Measurements from ENCODE around the gene EP300.

Gene EP300

GRCh38 chr22:41157083-41157482, 64.7 kb downstream of the EP300 start:
- no peak for ATAC-seq
- TF ChIP-seq ZNF565 (CRISPR knock-in tag; conservative IDR thresholded peaks at IDR 0.05; ENCODE audit: low read depth) (no peak), ZFP3 (CRISPR knock-in tag; IDR thresholded peaks at IDR 0.05) (no peak), BACH2 (CRISPR knock-in tag; IDR thresholded peaks at IDR 0.05; ENCODE audit: borderline replicate concordance) (no peak)

GRCh38 chr22:41169157-41169556, 76.8 kb downstream of the EP300 start:
- ATAC-seq, result no peak
- TF ChIP-seq TCF4 (CRISPR knock-in tag; IDR thresholded peaks at IDR 0.05; ENCODE audit: borderline replicate concordance), result no peak
- no peak for TF ChIP-seq TSHZ2 (CRISPR knock-in tag; IDR thresholded peaks at IDR 0.05)
- TF ChIP-seq CSRNP3 (CRISPR knock-in tag; IDR thresholded peaks at IDR 0.05), result no peak
- no peak for TF ChIP-seq OSR1 (CRISPR knock-in tag; IDR thresholded peaks at IDR 0.05)
- no peak for TF ChIP-seq ZNF70 (CRISPR knock-in tag; IDR thresholded peaks at IDR 0.05)

GRCh38 chr22:41171996-41172395, 79.6 kb downstream of the EP300 start:
- no peak for TF ChIP-seq GLIS3 (CRISPR knock-in tag; IDR thresholded peaks at IDR 0.05)
- TF ChIP-seq ZNF565 (CRISPR knock-in tag; conservative IDR thresholded peaks at IDR 0.05; ENCODE audit: low read depth), result no peak
- no peak for TF ChIP-seq BACH2 (CRISPR knock-in tag; IDR thresholded peaks at IDR 0.05; ENCODE audit: borderline replicate concordance)
- TF ChIP-seq CSDC2 (CRISPR knock-in tag; IDR thresholded peaks at IDR 0.05), result no peak
- no peak for TF ChIP-seq CSRNP3 (CRISPR knock-in tag; IDR thresholded peaks at IDR 0.05)
- no peak for TF ChIP-seq PATZ1 (CRISPR knock-in tag; IDR thresholded peaks at IDR 0.05; ENCODE audit: borderline replicate concordance)
- TF ChIP-seq ISL1 (CRISPR knock-in tag; IDR thresholded peaks at IDR 0.05), result no peak
- TF ChIP-seq ZC3H10 (CRISPR knock-in tag; IDR thresholded peaks at IDR 0.05), result no peak
- TF ChIP-seq POU6F1 (CRISPR knock-in tag; IDR thresholded peaks at IDR 0.05; ENCODE audit: borderline replicate concordance, low read depth), result no peak
- TF ChIP-seq ESRRG (CRISPR knock-in tag; IDR thresholded peaks at IDR 0.05), result no peak
- TF ChIP-seq CREB5 (CRISPR knock-in tag; IDR thresholded peaks at IDR 0.05; ENCODE audit: low read depth), result no peak
- no peak for ATAC-seq

- no peak for TF ChIP-seq TSHZ2 (CRISPR knock-in tag; IDR thresholded peaks at IDR 0.05)
- no peak for ATAC-seq
These were observed 83.2 kb downstream of the EP300 start for GRCh38 chr22:41175546-41175945.

All from SK-N-SH treated with all-trans-retinoic acid at 6 μM for 48 hours (cell line).